GM18505 (cell line): ENCODE measurements around the gene TMEM167A.

Source experiments
- ATAC-seq: cut with Tn5 transposase; IDR thresholded peaks from one replicate; pipeline ENCODE4 v1.9.1; 2021; ENCODE audit not compliant: unreplicated experiment
- POLR2A ChIP-seq: IDR thresholded peaks from 4 replicates; pipeline ENCODE4 v1.6.1; 2011; ENCODE audit warnings: borderline replicate concordance; ENCODE audit not compliant: insufficient read depth, insufficient read length; ENCODE audit errors: extremely low read depth

The TMEM167A gene

GRCh38 chr5:83011985-83012384, 65.2 kb downstream of the TMEM167A start:
- peak; percentile 99 for ATAC-seq

GRCh38 chr5:83009408-83009807, 67.8 kb downstream of the TMEM167A start:
- no peak for ATAC-seq
- TF ChIP-seq POLR2A: no peak

More at GRCh38 chr5:83011985-83012384, 65.2 kb downstream of the TMEM167A start:
- no peak for TF ChIP-seq POLR2A

DNA sequence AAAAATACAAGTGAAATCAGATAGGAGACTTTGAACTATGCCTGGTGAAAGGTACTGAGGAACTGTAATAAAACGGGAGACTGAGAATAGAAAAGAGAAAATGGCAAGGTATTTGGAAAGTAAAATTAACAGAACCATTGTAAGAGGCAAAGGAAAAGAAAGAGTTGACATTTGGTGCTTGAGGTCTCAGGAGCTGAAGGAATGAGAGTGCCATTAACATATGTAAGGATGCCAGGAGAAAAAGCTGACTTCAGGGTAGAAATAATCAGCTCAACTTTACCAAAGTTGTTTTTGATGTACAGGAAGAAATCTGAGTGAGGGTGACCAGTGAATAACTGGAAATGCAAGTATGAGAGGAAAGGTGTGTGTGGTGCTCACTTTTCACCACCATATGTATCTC, 69.4 kb downstream of the TMEM167A start:
- no peak for ATAC-seq
- no peak for TF ChIP-seq POLR2A

DNA sequence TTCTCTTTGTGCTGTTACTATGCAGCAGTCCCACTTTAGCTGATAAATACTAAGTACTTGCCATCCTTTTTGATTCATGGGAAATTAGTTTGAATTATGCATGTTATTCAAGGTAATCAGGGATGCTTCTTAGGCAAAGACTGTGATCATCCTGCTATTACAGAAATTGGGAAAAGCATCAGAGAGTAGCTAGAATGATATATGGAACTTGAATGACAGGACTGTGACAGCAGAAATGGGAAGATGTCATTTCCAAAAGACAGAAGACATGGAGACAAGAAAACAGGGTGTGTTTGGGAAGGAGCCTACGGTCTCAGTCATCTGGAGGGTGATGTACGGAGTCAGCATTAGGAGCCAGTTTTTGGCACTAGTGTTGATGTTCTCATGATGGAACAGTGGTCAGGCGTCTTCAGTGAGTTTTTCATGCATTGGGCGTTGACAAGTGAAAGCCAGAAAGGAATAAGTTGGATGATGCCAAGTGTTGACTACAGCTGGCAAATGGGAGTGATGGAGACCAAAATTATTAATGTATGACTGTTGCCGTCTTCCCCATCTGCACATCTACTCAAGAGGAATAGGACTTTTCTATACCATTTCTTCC, 70.4 kb downstream of the TMEM167A start:
- no peak for TF ChIP-seq POLR2A
- no peak for ATAC-seq

- no peak for ATAC-seq
- no peak for TF ChIP-seq POLR2A
Measured at GRCh38 chr5:83003791-83004190, 73.4 kb downstream of the TMEM167A start.
